Measurements from ENCODE around the gene PNPLA7.

DNA sequence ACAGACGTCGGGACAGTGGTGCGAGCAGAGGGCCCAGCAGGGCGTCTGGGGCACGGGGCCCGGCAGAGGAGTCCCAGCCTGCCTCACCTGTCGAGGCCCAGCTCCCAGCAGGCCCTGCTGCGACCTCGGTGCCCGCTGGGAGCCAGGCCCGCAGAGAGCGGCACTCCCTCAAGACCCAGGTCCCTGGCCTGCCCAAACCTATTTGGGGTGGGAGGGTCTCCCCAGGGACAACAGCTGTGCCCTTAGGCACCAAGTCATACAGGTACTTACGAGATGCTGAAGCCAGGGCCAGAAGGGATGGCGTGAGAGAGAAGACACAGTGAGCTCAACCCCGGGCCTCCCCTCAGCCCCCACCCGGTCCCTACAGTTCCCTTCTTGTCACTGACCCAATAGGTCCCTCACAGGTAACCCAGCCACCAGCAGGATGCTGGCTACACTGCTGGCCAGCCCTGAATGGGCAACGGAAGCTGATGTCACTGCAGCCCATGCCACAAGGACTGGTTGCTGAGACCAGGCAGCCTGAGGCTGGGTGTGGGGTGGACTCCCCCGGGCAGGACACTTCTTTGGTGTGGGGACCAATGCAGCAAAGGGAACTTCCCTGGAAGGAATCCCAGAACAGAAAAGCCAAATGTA, 94.7 kb downstream of the PNPLA7 start:
- TF ChIP-seq CTCF (IDR thresholded peaks at IDR 0.05) (no peak), POLR2A (IDR thresholded peaks at IDR 0.05) (no peak)
